ENCODE results near the gene PHETA1.

DNA sequence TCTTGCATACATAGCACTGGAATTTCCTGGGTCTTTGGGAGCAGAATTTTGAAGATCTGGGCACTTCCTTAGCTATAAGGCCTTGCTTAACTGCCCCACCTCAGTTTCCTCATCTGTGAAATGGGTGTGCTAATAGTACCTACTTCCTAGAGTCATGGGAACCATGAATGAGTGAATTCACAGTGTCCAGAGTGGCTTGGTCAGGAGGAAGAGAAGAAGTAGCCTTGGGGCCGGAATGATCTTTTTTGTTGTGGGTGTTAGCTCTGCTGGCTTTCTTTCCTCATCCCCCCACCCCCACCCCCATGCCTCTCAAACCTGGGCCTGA lies 39.2 kb upstream of the PHETA1 start:
- TF ChIP-seq, protein P1, sequence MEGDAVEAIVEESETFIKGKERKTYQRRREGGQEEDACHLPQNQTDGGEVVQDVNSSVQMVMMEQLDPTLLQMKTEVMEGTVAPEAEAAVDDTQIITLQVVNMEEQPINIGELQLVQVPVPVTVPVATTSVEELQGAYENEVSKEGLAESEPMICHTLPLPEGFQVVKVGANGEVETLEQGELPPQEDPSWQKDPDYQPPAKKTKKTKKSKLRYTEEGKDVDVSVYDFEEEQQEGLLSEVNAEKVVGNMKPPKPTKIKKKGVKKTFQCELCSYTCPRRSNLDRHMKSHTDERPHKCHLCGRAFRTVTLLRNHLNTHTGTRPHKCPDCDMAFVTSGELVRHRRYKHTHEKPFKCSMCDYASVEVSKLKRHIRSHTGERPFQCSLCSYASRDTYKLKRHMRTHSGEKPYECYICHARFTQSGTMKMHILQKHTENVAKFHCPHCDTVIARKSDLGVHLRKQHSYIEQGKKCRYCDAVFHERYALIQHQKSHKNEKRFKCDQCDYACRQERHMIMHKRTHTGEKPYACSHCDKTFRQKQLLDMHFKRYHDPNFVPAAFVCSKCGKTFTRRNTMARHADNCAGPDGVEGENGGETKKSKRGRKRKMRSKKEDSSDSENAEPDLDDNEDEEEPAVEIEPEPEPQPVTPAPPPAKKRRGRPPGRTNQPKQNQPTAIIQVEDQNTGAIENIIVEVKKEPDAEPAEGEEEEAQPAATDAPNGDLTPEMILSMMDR (IDR thresholded peaks at IDR 0.05): no peak
- TF ChIP-seq EP300 (IDR thresholded peaks at IDR 0.05; ENCODE audit: borderline replicate concordance in 1 of 2, low read depth in 1 of 2, low read length in 1 of 2): no peak
- no peak for TF ChIP-seq TAF1 (IDR thresholded peaks at IDR 0.05; ENCODE audit: borderline replicate concordance, low read depth, low read length)
- no peak for TF ChIP-seq RCOR1 (IDR thresholded peaks at IDR 0.05; ENCODE audit: low read length)
- no peak for TF ChIP-seq POLR2AphosphoS5 (IDR thresholded peaks at IDR 0.05; ENCODE audit: low read depth, low read length)
- TF ChIP-seq ELF1 (IDR thresholded peaks at IDR 0.05): no peak
- TF ChIP-seq GABPA (IDR thresholded peaks at IDR 0.05; ENCODE audit: low read depth): no peak
- no peak for TF ChIP-seq TEAD4 (IDR thresholded peaks at IDR 0.05; ENCODE audit: borderline replicate concordance, insufficient read depth)
- no peak for TF ChIP-seq YY1 (IDR thresholded peaks at IDR 0.05; ENCODE audit: low read depth)
- no peak for TF ChIP-seq SMC3 (IDR thresholded peaks at IDR 0.05; ENCODE audit: low read depth, low read length)
- TF ChIP-seq FOSL2 (IDR thresholded peaks at IDR 0.05; ENCODE audit: borderline replicate concordance, low read depth): no peak
